Stimulated activated CD8-positive, alpha-beta memory T cell treated with anti-CD3 and anti-CD28 coated beads, Interleukin-7, amount 100 ng/mL, for 4 hours (primary cell): ENCODE results near the gene SCNN1A.
A peak's percentile ranks its signal among the peaks of the same experiment; 100 is the strongest.
"Not testable (repeated sequence)": the region's sequence is repeated elsewhere in the genome, so short reads cannot be mapped to it uniquely, and the experiment has no call there.

Source experiments
- DNase-seq, 2 donors: peaks; one replicate each; pipeline ENCODE4 v3.0.0-alpha.2; 2020; ENCODE audit warnings: low read depth in 2 of 2

SCNN1A gene

DNA sequence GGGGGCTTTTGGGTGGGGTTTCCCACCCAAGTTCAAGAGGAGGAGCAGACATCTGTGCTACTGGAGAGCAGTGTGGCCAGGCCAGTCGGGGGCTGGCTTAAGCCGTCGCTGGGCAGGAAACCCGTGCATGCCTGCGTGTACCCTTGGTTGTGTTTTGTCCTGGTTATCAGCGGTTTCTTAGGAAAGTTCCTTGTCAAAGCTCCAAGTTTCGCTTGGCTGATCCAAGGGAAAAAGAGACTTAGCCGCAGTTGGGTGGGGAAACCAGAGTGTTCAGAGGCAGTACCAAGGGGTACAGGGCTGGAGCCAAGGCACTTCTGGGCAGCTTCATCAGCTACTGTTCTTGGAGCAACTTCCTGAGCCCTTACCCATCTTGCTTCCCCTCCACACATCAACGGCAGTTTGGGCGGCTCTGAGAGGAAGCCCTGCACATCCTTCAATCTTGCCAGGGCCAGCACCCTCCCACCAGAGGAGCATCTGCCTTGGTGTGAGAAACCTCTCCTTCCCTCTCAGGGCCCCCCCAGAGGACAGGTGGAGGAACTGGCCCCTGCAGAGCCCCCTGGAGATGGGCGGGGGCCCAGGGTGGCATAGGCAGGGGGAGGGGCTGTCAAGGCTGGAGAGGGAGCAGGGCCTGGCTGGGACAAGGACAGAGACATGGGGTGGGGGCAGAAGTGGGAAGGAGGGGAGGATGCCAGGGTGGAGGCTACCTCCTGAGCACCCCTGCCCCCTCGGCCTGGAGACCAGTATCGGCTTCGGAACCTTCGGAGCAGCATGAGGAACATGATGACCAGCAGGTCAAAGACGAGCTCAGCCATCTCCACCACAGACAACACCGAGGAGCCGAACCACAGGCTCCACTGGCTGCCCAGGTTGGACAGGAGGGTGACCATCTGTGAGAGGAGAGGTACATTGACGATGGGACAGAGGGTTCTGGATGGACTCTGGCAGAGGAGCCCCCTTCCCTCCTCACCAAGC lies 27.7 kb downstream of the SCNN1A start:
- no peak for DNase-seq

DNA sequence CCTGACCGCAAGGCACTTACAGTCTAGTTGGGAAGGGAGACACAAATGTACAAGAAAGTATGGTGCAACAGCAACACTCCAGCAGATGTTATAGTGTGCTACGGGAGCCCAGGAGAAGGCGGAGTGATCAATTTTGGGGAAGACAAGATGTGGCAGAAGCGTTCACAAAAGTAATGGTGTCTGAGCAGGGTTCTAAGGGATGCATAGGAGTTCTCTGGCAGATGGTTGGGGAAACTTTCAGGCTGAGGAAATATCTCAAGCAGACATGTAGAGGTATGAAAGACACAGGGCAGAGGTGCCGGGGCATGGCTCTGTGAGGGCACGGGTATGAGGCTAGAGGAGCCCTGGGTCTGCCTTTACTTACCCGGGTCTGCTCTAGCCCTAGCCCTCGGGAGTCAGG lies 28.4 kb downstream of the SCNN1A start:
- DNase-seq = no peak

DNA sequence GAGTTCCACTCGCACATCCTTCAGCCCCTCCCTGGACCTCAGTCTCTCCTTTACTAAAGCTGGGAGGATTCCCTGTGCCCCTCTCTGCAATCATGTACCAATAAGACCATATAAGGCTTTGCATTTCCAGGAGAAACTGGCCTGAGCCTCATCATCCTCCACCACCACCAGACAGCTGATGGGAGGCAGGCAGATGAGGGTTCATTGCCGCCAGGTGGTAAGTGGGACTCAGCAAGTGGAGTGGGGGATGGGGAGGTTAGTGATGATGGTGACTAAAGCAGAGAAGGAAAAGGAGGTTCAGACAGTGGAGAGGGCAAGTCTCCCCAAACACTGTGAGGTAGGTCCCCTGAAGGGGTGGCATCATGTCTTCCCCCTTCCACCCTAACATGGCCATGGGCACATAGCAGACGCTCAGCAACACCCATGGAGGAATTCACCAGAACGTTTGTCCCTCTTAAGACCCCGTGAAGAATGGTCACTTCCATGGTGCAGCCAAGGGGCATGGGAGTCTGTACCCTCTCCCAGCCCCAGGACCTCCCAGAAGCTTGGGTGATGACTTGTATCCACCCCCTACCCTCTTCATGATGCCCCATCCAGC lies 29.0 kb downstream of the SCNN1A start:
- DNase-seq = no peak

DNA sequence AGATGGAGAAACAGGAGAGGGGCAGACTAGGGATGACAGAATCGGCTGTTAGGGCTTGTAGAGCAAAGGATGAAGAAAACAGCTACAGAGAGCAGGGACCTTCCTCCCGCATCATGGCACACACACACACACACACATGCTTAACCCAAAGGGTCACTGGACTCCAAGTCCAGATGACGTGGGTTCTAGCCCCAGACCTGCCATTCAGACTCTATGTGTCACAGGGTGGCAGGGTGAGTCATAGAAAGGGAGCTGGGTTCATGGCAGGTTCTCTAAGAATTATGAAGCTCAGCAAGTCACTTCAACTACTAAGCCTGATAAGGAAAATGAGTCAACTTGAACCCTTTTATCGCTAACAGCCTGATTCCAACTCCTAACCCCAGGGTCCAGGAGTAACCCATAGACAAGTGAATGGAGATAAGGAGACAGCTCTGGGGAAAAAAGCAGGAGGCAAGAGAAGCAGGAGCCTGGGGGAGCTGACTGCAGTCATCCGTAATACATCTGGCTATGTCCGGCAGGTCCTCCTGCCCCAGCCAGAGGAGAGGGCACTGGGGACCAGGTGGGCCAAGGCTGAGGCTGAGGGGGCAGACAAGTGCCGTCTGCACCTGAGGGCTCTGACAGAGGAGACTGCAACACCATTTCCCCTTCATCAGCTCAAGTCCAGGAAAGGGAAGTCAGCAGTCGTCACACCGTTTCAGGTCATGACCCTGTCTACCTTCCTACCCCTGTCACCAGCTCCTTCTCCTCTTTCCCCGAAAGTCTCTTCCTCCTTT lies 29.9 kb downstream of the SCNN1A start:
- peak in 1 of 2 donors; percentile 41 for DNase-seq

DNA sequence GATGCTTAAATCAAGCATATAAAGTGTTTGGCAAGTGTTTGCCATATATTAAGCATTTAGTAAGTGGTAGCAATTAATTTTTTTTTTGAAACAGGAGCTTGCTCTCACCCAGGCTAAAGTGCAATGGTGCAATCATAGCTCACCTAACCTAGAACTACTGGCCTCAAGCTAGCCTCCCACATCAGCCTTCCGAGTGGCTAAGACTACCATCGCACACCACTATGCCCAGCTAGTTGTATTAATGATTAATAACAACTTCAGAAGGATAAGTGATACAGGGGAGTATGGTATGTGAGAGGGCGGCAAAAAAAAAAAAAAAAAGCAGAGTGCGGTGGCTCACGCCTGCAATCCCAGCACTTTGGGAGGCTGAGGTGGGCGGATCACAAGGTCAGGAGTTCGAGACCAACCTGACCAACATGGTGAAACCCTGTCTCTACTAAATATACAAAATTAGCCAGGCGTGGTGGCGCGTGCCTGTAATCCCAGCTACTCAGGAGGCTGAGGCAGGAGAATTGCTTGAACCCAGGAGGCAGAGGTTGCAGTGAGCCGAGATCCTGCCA lies 31.2 kb downstream of the SCNN1A start:
- not testable (repeated sequence) for DNase-seq

DNA sequence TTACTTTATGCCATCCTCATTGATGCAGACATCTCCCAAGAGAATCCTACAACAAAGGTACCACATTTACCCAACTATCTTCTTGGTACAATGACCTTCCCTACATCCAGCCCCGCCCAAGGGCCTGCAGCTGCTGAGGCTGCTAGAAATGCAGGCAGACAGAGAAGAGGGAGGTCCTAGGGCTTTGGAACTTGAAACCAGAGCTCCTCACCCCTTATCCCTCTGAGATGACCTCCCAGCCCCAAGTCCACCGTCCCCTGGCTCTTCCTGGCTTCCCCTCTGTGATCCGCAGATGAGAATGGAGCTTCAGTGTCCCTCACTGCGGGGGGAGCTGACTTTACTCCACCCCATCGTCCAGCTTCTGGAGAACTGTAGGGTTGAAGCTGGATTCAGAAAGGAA lies 31.8 kb downstream of the SCNN1A start:
- no peak for DNase-seq

DNA sequence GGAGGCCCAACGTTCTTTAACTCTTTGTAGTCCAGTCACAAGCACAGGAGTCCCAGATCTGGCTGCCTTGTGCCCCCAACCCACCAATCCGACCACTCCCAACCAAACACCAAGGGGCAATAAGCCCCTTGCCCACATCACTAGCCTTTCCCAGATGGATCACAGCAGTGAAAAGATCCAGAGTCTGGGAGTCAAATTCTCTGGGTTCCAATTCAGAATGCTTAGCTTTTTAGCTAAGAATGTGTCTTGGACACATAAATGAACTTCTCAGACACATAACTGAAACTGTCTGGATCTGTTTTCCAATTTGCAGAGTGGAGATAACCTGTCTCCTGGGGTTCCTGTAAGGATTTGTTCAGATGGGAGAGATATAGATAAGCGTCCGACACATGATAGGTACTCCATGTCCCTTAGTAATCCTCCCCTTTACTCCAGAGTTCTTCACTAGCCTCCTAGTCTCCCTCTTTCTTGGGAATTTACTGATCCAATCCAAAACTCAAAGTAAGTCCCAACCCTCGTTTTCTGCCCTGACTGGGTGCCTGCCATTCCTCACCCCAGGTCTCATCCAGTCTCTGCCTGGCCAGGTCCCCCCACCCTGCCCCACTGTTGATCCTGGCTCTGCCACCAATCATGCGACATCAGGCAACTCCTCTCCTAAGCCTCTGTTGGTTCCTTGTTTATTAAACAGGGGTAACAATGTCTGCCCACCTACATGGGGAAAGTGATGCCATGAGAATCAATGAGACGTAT lies 33.0 kb downstream of the SCNN1A start:
- DNase-seq = no peak

DNA sequence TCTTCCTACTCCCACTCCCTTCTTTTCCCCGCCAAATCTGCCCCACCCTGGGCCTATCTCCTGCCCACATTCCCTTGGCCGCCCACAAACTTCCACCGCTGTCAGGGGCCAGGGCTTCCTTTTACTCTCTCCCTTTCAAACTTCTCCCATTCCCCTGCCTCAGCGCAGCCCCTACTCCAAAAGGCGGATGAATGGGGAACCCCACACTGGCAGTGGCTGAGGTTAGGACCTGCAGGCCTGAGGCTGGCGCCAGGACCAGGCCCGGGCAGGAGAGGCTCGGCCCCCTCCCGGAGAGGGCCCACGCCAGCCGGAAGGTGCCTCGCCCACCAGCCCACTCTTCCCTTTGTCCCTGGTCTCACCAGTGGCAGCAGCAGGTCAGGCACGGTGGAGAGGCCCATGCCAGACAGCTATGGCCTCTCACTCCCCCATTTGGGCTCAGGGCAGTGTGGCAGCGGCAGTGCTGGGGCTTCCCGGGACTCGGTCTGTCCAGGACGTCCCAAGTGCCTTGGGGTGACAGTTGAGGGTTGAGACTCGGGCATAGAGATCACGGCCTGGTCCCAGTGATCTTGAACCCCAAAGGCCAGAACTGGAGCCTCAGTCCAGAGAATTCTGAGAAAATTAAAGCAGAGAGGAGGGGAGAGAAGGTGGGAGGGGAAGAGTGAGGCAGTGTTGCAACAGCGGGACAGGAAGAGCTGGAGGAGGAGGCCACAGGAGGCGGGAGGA lies 33.8 kb downstream of the SCNN1A start, which contains the start of gene TNFRSF1A:
TSS of gene TNFRSF1A (minus strand) at position 660 of the 723 bp plus-strand sequence. CDS start at position 398, 262 bp downstream.
- DNase-seq = no peak

DNA sequence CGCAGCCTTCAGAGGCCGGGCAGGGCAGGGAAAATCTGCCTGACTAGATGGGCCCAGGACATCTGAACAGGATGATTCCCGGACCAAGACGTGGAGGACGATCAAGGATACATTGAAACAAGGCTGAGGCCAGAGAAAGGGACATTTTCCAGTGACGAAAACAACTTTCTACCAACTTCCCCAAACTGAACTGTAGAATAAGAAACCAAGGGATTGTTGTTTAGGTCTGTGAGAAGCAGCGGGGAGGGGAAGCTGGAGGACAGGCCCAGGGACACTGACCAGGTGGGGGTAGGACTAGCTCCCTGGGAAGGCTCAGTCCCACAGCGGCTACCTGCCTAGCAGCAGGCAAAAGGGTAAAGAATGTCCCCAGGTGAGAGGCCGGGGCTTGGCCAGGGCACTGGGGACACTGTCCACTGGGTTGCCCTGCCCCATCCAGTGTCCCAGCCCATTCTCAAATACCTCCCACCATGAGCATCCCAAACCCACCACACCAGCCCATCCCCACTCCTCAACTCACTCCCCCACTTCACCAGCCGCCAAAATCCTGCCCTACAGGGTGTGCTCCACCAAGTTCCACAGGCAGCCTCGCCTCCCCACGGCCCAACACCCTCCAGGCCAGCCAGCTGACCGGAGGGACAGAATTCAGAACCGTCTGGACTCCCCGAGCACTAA lies 34.5 kb downstream of the SCNN1A start:
- no peak for DNase-seq

DNA sequence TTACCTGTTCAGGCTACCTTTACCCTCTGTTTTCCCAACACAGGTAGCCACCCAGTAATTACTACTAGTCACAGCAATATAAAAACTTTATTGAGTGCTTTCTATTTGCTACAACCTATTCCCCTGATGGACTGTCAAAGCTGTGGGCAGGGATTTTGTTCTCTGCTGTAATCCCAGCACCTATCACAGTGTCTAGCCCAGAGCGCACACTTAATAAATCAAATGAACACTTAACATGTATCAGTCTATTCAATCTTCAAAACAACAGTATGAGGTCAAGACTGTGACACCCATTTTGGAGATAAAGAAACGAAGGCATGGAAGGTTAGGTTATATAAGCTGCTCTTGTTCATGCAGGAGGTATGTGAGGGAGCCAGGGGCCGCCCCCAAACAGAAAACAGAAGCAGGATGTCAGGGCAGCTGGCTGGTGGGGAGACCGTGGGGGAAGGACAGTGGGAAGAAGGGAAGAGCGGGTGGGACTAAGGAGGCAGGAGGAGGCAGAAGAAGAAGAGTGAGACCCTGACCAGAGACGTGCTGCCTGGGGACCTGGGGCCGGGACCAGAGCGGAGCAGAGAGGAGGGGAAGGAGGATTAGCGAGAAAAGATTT lies 35.2 kb downstream of the SCNN1A start:
- no peak for DNase-seq

DNA sequence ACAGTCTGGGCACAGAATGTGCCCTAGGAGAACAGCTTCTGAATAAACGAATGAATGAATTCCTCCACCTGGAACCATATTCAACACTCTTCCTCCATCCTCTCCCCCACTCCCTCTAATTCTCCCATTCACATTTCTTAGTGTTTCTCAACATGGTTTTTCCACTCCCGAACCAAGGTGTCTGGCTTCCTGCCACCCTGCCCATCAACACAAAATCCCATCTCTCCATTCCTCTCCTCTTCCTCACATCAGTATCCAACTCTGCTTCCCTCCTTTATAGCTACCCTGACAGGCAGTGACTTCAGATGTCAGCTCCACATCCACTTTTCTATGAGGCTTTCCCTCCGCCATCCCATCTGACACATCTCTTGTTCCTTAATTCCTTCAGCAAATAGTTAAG lies 36.4 kb downstream of the SCNN1A start:
- DNase-seq = no peak

DNA sequence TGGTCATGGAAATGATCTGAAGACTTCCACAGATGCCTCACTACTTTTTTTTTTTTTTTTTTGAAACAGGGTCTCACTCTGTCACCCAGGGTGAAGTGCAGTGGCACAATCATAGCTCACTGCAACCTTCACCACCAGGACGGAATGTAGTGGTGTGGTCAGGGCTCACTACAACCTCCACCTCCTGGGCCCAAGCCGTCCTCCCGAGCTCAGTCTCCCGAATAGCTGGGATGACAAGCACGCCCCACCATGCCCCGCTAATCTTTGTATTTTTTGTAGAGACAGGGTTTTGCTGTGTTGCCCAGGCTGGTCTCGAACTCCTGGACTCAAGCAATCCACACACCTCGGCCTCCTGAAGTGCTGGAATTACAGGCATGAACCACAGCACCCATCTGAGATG lies 36.8 kb downstream of the SCNN1A start:
- not testable (repeated sequence) for DNase-seq

DNA sequence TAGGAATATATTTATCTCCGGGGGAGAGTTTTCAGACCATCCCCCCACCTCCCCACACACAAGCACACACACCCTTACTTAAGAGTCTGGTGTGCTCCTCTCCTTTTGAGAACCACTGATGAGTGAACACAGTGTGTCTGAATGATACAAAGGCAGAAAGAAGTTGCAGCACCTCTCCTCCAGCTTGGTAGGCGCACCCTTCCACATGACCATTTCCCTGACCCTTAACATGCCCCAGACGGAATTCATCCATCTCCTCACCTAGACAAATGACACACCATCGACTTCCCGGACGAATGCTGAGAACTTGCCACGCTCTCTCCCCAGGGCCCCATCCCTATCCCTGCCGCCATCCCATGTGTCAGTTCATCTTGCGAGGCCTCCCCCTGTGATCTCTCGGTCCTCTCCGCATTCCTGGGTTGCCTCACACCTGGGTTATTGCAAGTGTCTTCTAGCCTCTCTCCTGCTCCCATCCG lies 37.4 kb downstream of the SCNN1A start:
- DNase-seq = no peak

DNA sequence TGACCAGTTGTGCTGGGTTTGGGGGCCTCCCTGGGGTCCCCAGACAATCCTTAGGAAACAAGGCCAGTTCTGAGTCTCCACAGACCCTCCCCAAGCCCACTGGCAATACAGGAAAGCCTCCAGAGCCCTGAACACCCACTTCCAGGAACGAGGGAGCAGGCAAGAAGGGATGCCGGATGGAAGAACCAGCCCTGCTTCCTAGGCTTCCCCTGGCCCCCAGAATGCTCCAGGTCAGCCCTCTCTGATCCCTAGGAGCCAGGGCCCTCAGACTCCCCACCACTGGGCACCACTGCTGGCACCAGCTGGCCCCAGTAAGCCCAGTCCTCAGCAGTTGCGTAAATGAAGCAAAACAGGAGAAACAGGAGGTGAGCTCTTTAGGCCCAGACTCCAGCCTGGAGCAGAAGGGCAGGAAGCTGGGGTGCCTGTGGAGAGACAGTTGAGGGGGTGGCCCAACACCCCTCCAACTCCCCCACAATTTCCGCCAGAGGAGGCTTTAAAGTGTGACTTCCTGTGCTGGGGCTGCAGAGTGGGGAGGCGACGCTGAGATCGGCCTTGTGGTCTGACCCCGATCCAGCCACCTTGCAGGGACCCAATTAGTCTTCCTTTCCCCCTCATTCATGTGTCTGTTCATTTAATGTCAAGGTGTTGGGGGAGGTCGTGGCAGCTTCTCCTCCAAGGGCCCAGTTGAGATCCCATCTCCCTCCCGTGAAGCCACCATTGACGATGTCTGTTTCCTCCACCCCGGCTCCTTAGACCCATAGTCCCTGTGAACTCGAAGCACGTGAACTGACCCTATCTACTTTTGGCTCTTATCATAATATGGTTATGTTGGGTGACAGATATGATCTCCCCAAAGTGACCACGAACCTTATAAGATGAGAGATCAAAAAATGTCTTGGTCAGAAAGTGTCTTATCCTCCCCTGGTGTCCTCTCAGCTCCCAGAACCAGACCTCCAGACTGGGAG lies 38.2 kb downstream of the SCNN1A start:
- peak; percentile 58 to 69 for DNase-seq

DNA sequence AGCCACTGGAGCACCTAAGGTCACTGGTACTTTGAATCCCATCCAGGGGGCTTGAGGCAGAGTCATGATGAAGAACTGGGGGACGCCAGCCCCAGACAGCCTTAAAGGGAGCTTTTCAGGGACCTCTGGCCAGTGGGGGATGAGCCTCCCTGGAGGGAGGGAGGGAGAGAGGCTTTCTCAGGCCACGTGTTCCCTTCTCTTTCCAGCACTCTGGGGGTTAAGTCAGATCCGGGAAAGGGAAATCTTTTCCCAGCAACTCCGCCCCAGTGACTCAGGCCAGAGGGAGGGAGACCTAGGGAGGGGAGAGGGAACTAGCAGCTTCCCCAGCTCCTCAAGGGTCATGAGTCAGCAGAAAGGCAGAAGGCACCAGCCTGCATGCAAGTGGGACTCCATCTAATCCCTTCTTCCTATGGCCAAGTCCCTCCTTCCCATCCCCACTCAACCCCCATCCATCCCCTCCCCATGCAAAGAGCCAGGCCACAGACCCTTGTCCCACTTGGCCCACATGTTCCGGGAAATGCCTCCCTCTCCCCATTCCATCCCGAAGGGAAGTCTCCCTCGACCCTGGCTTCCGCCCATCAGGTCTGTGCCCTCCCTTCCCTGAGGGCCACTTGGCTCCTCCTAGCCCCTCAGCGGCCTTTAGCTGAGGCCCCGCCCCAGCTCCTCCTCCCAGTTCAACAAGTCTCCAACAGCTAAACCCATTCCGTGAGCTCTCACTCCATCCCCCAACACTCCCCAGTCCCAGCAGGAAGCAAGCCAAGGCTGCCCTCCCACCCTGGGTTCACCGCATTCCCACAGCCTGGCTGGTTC lies 39.1 kb downstream of the SCNN1A start:
- peak; percentile 45 to 53 for DNase-seq

DNA sequence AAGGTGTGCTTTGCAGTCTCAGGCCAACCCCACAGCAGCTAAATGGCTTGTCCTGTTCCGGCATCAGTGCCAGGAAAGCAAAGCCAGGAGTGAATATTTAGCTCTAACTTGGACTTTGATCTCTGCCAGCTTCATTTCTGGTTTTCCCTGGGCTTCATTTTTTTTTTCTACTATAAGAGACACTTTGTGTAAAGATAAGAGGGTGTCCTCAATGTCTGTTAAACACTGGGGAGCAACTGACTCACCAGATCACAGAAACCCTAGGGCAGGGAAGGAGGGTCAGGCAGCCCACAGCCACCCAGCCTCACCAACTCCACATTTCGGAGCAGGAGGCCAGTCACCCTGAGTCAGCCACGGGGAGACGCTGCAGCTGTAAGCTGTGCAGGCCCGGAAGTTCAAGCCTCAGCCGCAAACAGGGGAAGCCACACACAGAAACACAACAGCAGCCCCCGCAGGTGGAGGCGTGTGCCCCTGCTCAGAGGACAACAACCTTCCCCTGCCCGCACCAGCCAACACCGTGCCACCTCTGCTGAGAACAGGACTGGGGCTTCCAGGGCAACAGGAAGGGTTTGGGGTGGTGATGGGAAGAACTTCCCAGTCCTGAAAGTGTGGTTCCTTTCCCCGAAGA lies 39.8 kb downstream of the SCNN1A start:
- DNase-seq = peak; percentile 90 to 91

DNA sequence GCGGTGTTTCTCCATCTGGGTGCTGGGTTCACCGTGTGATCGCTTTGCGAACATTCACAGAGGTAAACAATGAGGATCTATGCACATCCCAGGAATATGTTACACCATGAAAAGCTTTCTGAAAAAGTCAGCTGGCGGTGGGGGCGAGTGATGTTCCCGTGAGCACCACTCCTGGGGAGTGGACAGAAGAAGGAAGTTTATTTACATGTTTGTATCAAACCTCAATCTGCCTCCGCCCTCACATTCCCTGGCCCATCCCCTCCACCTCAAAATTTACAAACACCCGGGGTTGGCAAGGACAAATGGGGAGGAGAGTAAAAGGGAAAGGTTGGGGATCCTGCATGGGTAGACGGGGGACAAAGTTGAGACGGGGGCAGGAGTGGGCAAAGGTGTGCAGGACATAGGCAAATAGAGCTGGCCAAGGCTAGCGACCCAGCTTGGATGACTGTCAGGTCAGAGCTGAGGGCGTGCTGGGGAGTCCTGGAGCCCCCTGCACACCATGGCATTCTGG lies 40.4 kb downstream of the SCNN1A start:
- no peak for DNase-seq
